Astrocyte (in vitro differentiated cells and primary cell): Measurements from ENCODE around the gene PAF1. TPM values are rescaled to one million over a fixed set of nuclear protein-coding genes. Genes with fewer than 3 reads are reported as not detected.

Experiments
- DNase-seq: peaks from one replicate; pipeline ENCODE4 v3.0.0-alpha.2; 2010; ENCODE audit warnings: low read depth
- FAIRE-seq: peaks from 2 replicates; lab custom pipeline; 2011; peaks lifted over from hg19 to GRCh38; lab: Jason Lieb, UNC
- H2AFZ ChIP-seq: 2 replicates; pipeline ENCODE4 v1.6.0; 2012; ENCODE audit warnings: low read depth, low read length, inconsistent platforms
- H3K27ac ChIP-seq: 2 replicates; pipeline ENCODE4 v1.5.1; 2011; ENCODE audit warnings: low read depth, low read length, inconsistent platforms
- H3K27me3 ChIP-seq: 2 replicates; pipeline ENCODE4 v1.6.0; 2011; ENCODE audit warnings: low read length, inconsistent platforms; ENCODE audit not compliant: insufficient read depth
- H3K36me3 ChIP-seq: 2 replicates; pipeline ENCODE4 v1.5.1; 2011; ENCODE audit warnings: low read length, inconsistent platforms; ENCODE audit not compliant: insufficient read depth
- H3K4me1 ChIP-seq: 2 replicates; pipeline ENCODE4 v1.5.1; 2011; ENCODE audit warnings: low read length, inconsistent platforms; ENCODE audit not compliant: insufficient read depth
- H3K4me2 ChIP-seq: 2 replicates; pipeline ENCODE4 v1.6.0; 2012; ENCODE audit warnings: low read length, inconsistent platforms
- H3K4me3 ChIP-seq: 2 replicates; pipeline ENCODE4 v1.5.1; 2011; ENCODE audit warnings: low read depth, mild to moderate bottlenecking, low read length, inconsistent platforms; ENCODE audit not compliant: insufficient read depth
- H3K79me2 ChIP-seq: 2 replicates; pipeline ENCODE4 v1.6.0; 2012; ENCODE audit warnings: mild to moderate bottlenecking, low read length, inconsistent platforms; ENCODE audit not compliant: insufficient read depth
- H3K9ac ChIP-seq: 2 replicates; pipeline ENCODE4 v1.6.0; 2012; ENCODE audit warnings: mild to moderate bottlenecking, low read length, inconsistent platforms
- H3K9me3 ChIP-seq: 2 replicates; pipeline ENCODE4 v1.5.1; 2012; ENCODE audit warnings: low read depth, mild to moderate bottlenecking, low read length, inconsistent platforms; ENCODE audit not compliant: insufficient read depth
- H4K20me1 ChIP-seq: 2 replicates; pipeline ENCODE4 v1.6.0; 2012; ENCODE audit warnings: low read length, inconsistent platforms; ENCODE audit not compliant: insufficient read depth
- H3K27ac Mint-ChIP-seq: one replicate; pipeline ENCODE4 v1.8.0; 2021; ENCODE audit warnings: mild to moderate bottlenecking, mixed read lengths; ENCODE audit not compliant: unreplicated experiment
- H3K27me3 Mint-ChIP-seq: one replicate; pipeline ENCODE4 v1.8.0; 2021; ENCODE audit warnings: low read depth, mixed read lengths; ENCODE audit not compliant: unreplicated experiment
- H3K36me3 Mint-ChIP-seq: one replicate; pipeline ENCODE4 v1.8.0; 2021; ENCODE audit warnings: low read depth, mixed read lengths; ENCODE audit not compliant: unreplicated experiment
- H3K4me1 Mint-ChIP-seq: one replicate; pipeline ENCODE4 v1.8.0; 2021; ENCODE audit warnings: low read depth, mixed read lengths; ENCODE audit not compliant: unreplicated experiment
- H3K4me3 Mint-ChIP-seq: one replicate; pipeline ENCODE4 v1.8.0; 2021; ENCODE audit warnings: mild to moderate bottlenecking, moderate library complexity, mixed read lengths; ENCODE audit not compliant: unreplicated experiment
- H3K9me3 Mint-ChIP-seq: one replicate; pipeline ENCODE4 v1.8.0; 2021; ENCODE audit warnings: mild to moderate bottlenecking, mixed read lengths; ENCODE audit not compliant: unreplicated experiment
- EZH2 ChIP-seq: IDR thresholded peaks from 2 replicates; pipeline ENCODE4 v1.6.1; 2012; ENCODE audit warnings: mild to moderate bottlenecking, low read length, inconsistent platforms; ENCODE audit not compliant: insufficient read depth
- total RNA-seq: library from RNA; stranded (reverse); gene quantifications from 2 replicates; pipeline ENCODE4 v1.2.1, GENCODE V29; 2021
- TF ChIP-seq, protein P1 (sequence below): IDR thresholded peaks from 2 replicates; pipeline ENCODE4 v1.5.1; 2011; ENCODE audit warnings: low read depth, mild to moderate bottlenecking, inconsistent platforms, low read length, moderate library complexity; ENCODE audit not compliant: insufficient read depth

Gene PAF1
- total RNA-seq, 1 donor from 2014 or later = 43.2 TPM

DNA sequence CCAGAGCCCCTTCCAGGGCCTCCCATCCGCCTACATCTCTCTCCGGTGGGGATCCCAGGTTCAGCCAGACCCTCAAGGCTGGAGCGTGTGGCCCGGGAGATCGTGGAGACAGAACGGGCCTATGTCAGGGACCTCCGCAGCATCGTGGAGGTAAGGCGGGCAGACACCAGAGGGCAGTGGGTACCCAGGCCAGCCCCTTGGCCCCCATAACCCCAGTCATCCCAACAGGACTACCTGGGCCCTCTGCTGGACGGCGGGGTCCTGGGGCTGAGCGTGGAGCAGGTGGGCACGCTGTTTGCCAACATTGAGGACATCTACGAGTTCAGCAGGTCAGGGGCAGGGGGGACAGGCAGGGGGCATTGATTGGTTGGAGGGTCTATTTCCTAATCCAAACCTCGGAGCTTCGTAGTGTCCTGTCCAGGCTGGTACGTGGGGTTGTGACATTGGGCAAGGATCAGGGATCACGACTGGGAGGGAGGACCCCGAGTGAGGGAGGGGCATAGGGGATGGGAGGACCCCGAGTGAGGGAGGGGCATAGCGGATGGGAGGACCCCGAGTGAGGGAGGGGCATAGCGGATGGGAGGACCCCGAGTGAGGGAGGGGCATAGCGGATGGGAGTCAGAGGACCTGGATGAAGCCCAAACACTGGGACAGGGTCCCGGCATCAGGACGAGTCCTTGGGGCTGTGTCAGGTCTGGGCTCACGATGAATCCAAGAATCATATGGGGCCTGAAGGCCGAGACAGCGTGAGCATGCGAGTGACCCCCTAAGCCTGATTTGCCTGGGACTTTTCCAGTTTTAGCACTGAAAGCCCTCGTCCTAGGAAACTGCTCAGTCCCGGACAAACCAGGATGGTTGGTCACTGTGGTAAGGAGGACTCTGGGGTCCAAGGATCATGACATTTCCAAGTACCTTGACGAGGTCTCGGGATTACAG is 24.5 kb upstream of the PAF1 start:
- H3K36me3 Mint-ChIP-seq = peaks cover 11% of the 10 kb centered on the region

DNA sequence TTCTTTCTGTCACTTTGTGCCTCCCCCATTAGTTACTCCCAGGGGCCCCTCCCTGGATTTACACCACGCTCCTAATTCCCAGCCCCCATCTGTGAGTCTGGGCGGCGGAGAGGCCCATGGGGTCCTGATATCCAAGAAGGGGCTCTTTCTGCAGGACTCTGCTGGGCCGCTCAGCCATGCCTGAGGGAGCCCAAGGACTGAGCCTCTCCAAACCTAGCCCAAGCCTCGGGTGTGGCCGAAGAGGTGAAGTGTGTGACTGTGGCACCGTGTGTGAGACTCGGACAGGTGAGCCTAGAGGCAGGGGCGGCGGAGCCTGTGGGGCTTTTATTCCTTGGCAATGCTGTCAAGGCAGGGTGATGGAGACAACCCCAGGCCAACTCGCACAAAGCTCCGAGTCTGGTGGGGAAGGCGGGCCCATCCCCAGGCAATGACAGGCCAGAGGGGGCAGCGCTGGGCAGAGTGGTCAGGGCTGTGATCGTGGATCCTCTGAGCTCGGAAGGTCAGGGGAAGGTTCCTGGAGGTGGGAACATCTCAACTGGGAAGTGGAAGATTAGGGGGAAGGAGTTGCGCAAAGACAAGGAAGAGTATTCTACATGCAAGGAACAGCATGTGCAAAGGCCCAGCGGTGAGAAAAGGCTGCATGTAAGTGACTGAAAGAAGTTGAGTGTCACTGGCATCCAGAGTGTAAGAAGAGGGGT is 23.2 kb upstream of the PAF1 start:
- H3K4me3 Mint-ChIP-seq = peak overlapping the region; percentile 90
- H3K27ac ChIP-seq = peak overlapping the region; percentile 97
- H3K9ac ChIP-seq = peak overlapping the region; percentile 97
- H3K27me3 ChIP-seq = no peaks in the 10 kb centered on the region
- H3K4me1 Mint-ChIP-seq = peaks cover 28% of the 10 kb centered on the region
- TF ChIP-seq, protein P1, sequence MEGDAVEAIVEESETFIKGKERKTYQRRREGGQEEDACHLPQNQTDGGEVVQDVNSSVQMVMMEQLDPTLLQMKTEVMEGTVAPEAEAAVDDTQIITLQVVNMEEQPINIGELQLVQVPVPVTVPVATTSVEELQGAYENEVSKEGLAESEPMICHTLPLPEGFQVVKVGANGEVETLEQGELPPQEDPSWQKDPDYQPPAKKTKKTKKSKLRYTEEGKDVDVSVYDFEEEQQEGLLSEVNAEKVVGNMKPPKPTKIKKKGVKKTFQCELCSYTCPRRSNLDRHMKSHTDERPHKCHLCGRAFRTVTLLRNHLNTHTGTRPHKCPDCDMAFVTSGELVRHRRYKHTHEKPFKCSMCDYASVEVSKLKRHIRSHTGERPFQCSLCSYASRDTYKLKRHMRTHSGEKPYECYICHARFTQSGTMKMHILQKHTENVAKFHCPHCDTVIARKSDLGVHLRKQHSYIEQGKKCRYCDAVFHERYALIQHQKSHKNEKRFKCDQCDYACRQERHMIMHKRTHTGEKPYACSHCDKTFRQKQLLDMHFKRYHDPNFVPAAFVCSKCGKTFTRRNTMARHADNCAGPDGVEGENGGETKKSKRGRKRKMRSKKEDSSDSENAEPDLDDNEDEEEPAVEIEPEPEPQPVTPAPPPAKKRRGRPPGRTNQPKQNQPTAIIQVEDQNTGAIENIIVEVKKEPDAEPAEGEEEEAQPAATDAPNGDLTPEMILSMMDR = no peak
- TF ChIP-seq EZH2 = no peak
- peak overlapping the region; percentile 94 for H3K27ac Mint-ChIP-seq
- peak overlapping the region; percentile 1 for H2AFZ ChIP-seq
- no peaks in the 10 kb centered on the region for H3K9me3 Mint-ChIP-seq
- peaks cover 37% of the 10 kb centered on the region for H3K4me1 ChIP-seq
- no peaks in the 10 kb centered on the region for H3K9me3 ChIP-seq
- H3K4me3 ChIP-seq = peak overlapping the region; percentile 83
- FAIRE-seq (no peak), DNase-seq (no peak)
- peaks cover 65% of the 10 kb centered on the region for H3K79me2 ChIP-seq
- H3K36me3 Mint-ChIP-seq = peaks cover 8% of the 10 kb centered on the region
- H3K27me3 Mint-ChIP-seq = no peaks in the 10 kb centered on the region
- H3K36me3 ChIP-seq = peaks cover 7% of the 10 kb centered on the region
- peak overlapping the region; percentile 97 for H3K4me2 ChIP-seq
- H4K20me1 ChIP-seq = peaks cover 52% of the 10 kb centered on the region

More for the DNA sequence above, 24.5 kb upstream of the PAF1 start:
- H3K4me3 Mint-ChIP-seq = peak overlapping the region; percentile 90
- no peaks in the 10 kb centered on the region for H3K9me3 ChIP-seq
- no peaks in the 10 kb centered on the region for H3K27me3 ChIP-seq
- H3K27me3 Mint-ChIP-seq = no peaks in the 10 kb centered on the region
- peak overlapping the region; percentile 97 for H3K4me2 ChIP-seq
- DNase-seq (no peak), FAIRE-seq (no peak)
- H3K9ac ChIP-seq = peak overlapping the region; percentile 97
- no peaks in the 10 kb centered on the region for H3K9me3 Mint-ChIP-seq
- peaks cover 58% of the 10 kb centered on the region for H3K79me2 ChIP-seq
- peak overlapping the region; percentile 83 for H3K4me3 ChIP-seq
- H3K36me3 ChIP-seq = peaks cover 11% of the 10 kb centered on the region
- TF ChIP-seq EZH2 = no peak
- TF ChIP-seq, protein P1 = no peak
- no peak overlapping the region for H2AFZ ChIP-seq
- no peak overlapping the region for H3K27ac Mint-ChIP-seq
- peaks cover 58% of the 10 kb centered on the region for H4K20me1 ChIP-seq
- H3K4me1 ChIP-seq = peaks cover 28% of the 10 kb centered on the region
- peak overlapping the region; percentile 97 for H3K27ac ChIP-seq
- peaks cover 26% of the 10 kb centered on the region for H3K4me1 Mint-ChIP-seq
